Measurements from ENCODE around the gene RUBCN.
"Not testable (repeated sequence)": the region's sequence is repeated elsewhere in the genome, so short reads cannot be mapped to it uniquely, and the experiment has no call there.

DNA sequence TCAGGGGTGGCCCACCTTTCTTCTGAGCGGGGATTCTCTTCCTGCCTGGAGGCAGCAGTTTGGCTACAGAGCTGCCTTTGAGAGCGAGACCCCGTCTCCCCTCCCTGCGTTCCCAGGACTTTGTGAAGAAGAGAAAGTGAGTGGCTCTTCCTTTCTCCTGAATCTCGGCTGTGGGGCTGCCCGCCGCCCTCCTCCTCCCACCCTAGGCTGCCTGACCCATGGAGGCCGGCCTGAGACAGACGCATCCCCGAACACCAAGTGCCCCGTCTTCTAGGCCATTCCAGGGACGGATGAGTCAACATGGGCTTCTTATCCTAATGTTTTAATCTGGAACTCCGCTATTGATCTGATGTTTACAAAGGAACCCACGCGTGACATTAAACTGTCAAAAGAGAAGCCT is 74.8 kb downstream of the RUBCN start:
- TF ChIP-seq, protein P1, sequence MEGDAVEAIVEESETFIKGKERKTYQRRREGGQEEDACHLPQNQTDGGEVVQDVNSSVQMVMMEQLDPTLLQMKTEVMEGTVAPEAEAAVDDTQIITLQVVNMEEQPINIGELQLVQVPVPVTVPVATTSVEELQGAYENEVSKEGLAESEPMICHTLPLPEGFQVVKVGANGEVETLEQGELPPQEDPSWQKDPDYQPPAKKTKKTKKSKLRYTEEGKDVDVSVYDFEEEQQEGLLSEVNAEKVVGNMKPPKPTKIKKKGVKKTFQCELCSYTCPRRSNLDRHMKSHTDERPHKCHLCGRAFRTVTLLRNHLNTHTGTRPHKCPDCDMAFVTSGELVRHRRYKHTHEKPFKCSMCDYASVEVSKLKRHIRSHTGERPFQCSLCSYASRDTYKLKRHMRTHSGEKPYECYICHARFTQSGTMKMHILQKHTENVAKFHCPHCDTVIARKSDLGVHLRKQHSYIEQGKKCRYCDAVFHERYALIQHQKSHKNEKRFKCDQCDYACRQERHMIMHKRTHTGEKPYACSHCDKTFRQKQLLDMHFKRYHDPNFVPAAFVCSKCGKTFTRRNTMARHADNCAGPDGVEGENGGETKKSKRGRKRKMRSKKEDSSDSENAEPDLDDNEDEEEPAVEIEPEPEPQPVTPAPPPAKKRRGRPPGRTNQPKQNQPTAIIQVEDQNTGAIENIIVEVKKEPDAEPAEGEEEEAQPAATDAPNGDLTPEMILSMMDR (IDR thresholded peaks at IDR 0.05) = not testable (repeated sequence)
- not testable (repeated sequence) for TF ChIP-seq POLR2A (IDR thresholded peaks at IDR 0.05)
